ENCODE data around the gene PRR15. TPM values are rescaled to one million over a fixed set of nuclear protein-coding genes. Genes with fewer than 3 reads are reported as not detected.
A peak's percentile ranks its signal among the peaks of the same experiment; 100 is the strongest.

PRR15 gene
- total RNA-seq, 2 experiments from 2014 or later = not detected

GRCh38 chr7:29588900-29589696, 25.5 kb downstream of the PRR15 start:
- H3K36me3 Mint-ChIP-seq = no peaks in the 10 kb centered on the region
- peak; percentile 33 for DNase-seq
- H3K27me3 Mint-ChIP-seq = peaks cover 8% of the 10 kb centered on the region
- H3K4me3 Mint-ChIP-seq = peak overlapping the region; percentile 30
- peak overlapping the region; percentile 46 for H3K27ac Mint-ChIP-seq
- H3K4me1 Mint-ChIP-seq = peaks cover 10% of the 10 kb centered on the region
- no peaks in the 10 kb centered on the region for H3K9me3 Mint-ChIP-seq
- ATAC-seq (ENCODE audit: low read depth) = peak; percentile 54
- POLR2A ChIA-PET = no interaction called here

GRCh38 chr7:29592866-29593265, 29.2 kb downstream of the PRR15 start:
- no peak overlapping the region for H3K4me3 Mint-ChIP-seq
- no peak for ATAC-seq (ENCODE audit: low read depth)
- no peak for DNase-seq
- no peaks in the 10 kb centered on the region for H3K36me3 Mint-ChIP-seq
- no peaks in the 10 kb centered on the region for H3K9me3 Mint-ChIP-seq
- no peak overlapping the region for H3K27ac Mint-ChIP-seq
- POLR2A ChIA-PET = no interaction called here
- peaks cover 8% of the 10 kb centered on the region for H3K27me3 Mint-ChIP-seq
- H3K4me1 Mint-ChIP-seq = peaks cover 8% of the 10 kb centered on the region

GRCh38 chr7:29593459-29593858, 29.8 kb downstream of the PRR15 start:
- POLR2A ChIA-PET = no interaction called here
- DNase-seq = no peak
- Mint-ChIP-seq H3K4me1 (peaks cover 7% of the 10 kb centered on the region), H3K4me3 (no peak overlapping the region), H3K27ac (no peak overlapping the region), H3K36me3 (no peaks in the 10 kb centered on the region), H3K9me3 (no peaks in the 10 kb centered on the region), H3K27me3 (peaks cover 5% of the 10 kb centered on the region)
- ATAC-seq (ENCODE audit: low read depth) = no peak

- ATAC-seq (ENCODE audit: low read depth) (no peak), DNase-seq (no peak)
- Mint-ChIP-seq H3K9me3 (no peaks in the 10 kb centered on the region), H3K36me3 (no peaks in the 10 kb centered on the region), H3K27me3 (no peaks in the 10 kb centered on the region), H3K4me1 (no peaks in the 10 kb centered on the region), H3K4me3 (no peak overlapping the region), H3K27ac (no peak overlapping the region)
- POLR2A ChIA-PET = no interaction called here
Observed at GRCh38 chr7:29596593-29597178, 33.1 kb downstream of the PRR15 start.

GRCh38 chr7:29597266-29597665, 33.6 kb downstream of the PRR15 start:
- H3K4me3 Mint-ChIP-seq = no peak overlapping the region
- no peaks in the 10 kb centered on the region for H3K36me3 Mint-ChIP-seq
- POLR2A ChIA-PET = no interaction called here
- ATAC-seq (ENCODE audit: low read depth) (no peak), DNase-seq (no peak)
- H3K27ac Mint-ChIP-seq = no peak overlapping the region
- H3K27me3 Mint-ChIP-seq = no peaks in the 10 kb centered on the region
- H3K9me3 Mint-ChIP-seq = no peaks in the 10 kb centered on the region
- no peaks in the 10 kb centered on the region for H3K4me1 Mint-ChIP-seq

- H3K4me3 Mint-ChIP-seq = no peak overlapping the region
- no peaks in the 10 kb centered on the region for H3K9me3 Mint-ChIP-seq
- DNase-seq (no peak), ATAC-seq (ENCODE audit: low read depth) (no peak)
- POLR2A ChIA-PET = no interaction called here
- H3K27ac Mint-ChIP-seq = no peak overlapping the region
- no peaks in the 10 kb centered on the region for H3K36me3 Mint-ChIP-seq
- H3K4me1 Mint-ChIP-seq = no peaks in the 10 kb centered on the region
- H3K27me3 Mint-ChIP-seq = no peaks in the 10 kb centered on the region
Observed at GRCh38 chr7:29598137-29598536, 34.5 kb downstream of the PRR15 start.

GRCh38 chr7:29598613-29599012, 35.0 kb downstream of the PRR15 start:
- Mint-ChIP-seq H3K36me3 (no peaks in the 10 kb centered on the region), H3K4me1 (no peaks in the 10 kb centered on the region), H3K27ac (no peak overlapping the region), H3K9me3 (no peaks in the 10 kb centered on the region), H3K4me3 (no peak overlapping the region), H3K27me3 (no peaks in the 10 kb centered on the region)
- ATAC-seq (ENCODE audit: low read depth) (no peak), DNase-seq (no peak)
- POLR2A ChIA-PET = no interaction called here

GRCh38 chr7:29599026-29599425, 35.4 kb downstream of the PRR15 start:
- H3K9me3 Mint-ChIP-seq = no peaks in the 10 kb centered on the region
- no peaks in the 10 kb centered on the region for H3K4me1 Mint-ChIP-seq
- DNase-seq (no peak), ATAC-seq (ENCODE audit: low read depth) (no peak)
- H3K27me3 Mint-ChIP-seq = peaks cover under 1% of the 10 kb centered on the region
- H3K27ac Mint-ChIP-seq = no peak overlapping the region
- POLR2A ChIA-PET = no interaction called here
- no peak overlapping the region for H3K4me3 Mint-ChIP-seq
- H3K36me3 Mint-ChIP-seq = no peaks in the 10 kb centered on the region

- Mint-ChIP-seq H3K36me3 (no peaks in the 10 kb centered on the region), H3K4me1 (no peaks in the 10 kb centered on the region), H3K9me3 (peaks cover 3% of the 10 kb centered on the region), H3K27ac (no peak overlapping the region), H3K4me3 (no peak overlapping the region), H3K27me3 (peaks cover 4% of the 10 kb centered on the region)
- ATAC-seq (ENCODE audit: low read depth) (no peak), DNase-seq (no peak)
- POLR2A ChIA-PET = no interaction called here
Observed at GRCh38 chr7:29600661-29601060, 37.0 kb downstream of the PRR15 start.

GRCh38 chr7:29604052-29604451, 40.4 kb downstream of the PRR15 start:
- peaks cover 11% of the 10 kb centered on the region for H3K27me3 Mint-ChIP-seq
- H3K27ac Mint-ChIP-seq = no peak overlapping the region
- H3K4me1 Mint-ChIP-seq = no peaks in the 10 kb centered on the region
- peaks cover 3% of the 10 kb centered on the region for H3K9me3 Mint-ChIP-seq
- no peak overlapping the region for H3K4me3 Mint-ChIP-seq
- no peaks in the 10 kb centered on the region for H3K36me3 Mint-ChIP-seq
- DNase-seq (no peak), ATAC-seq (ENCODE audit: low read depth) (no peak)
- POLR2A ChIA-PET = no interaction called here

- Mint-ChIP-seq H3K36me3 (no peaks in the 10 kb centered on the region), H3K27ac (no peak overlapping the region), H3K4me3 (no peak overlapping the region), H3K4me1 (no peaks in the 10 kb centered on the region), H3K9me3 (peaks cover 3% of the 10 kb centered on the region), H3K27me3 (peaks cover 11% of the 10 kb centered on the region)
- ATAC-seq (ENCODE audit: low read depth) = no peak
- POLR2A ChIA-PET = no interaction called here
- DNase-seq = no peak
Observed at GRCh38 chr7:29604702-29605101, 41.1 kb downstream of the PRR15 start.

GRCh38 chr7:29605671-29606070, 42.0 kb downstream of the PRR15 start:
- Mint-ChIP-seq H3K9me3 (peaks cover 3% of the 10 kb centered on the region), H3K4me1 (no peaks in the 10 kb centered on the region), H3K27me3 (peaks cover 11% of the 10 kb centered on the region), H3K4me3 (no peak overlapping the region), H3K36me3 (no peaks in the 10 kb centered on the region), H3K27ac (no peak overlapping the region)
- POLR2A ChIA-PET = no interaction called here
- DNase-seq (no peak), ATAC-seq (ENCODE audit: low read depth) (no peak)

GRCh38 chr7:29606287-29606721, 42.7 kb downstream of the PRR15 start:
- POLR2A ChIA-PET = no interaction called here
- Mint-ChIP-seq H3K9me3 (peaks cover 3% of the 10 kb centered on the region), H3K4me3 (no peak overlapping the region), H3K27me3 (peaks cover 11% of the 10 kb centered on the region), H3K36me3 (no peaks in the 10 kb centered on the region), H3K4me1 (no peaks in the 10 kb centered on the region), H3K27ac (no peak overlapping the region)
- DNase-seq (no peak), ATAC-seq (ENCODE audit: low read depth) (no peak)

- Mint-ChIP-seq H3K27ac (no peak overlapping the region), H3K9me3 (peaks cover 3% of the 10 kb centered on the region), H3K4me3 (no peak overlapping the region), H3K36me3 (no peaks in the 10 kb centered on the region), H3K4me1 (no peaks in the 10 kb centered on the region), H3K27me3 (peaks cover 12% of the 10 kb centered on the region)
- POLR2A ChIA-PET = no interaction called here
- no peak for DNase-seq
- no peak for ATAC-seq (ENCODE audit: low read depth)
Observed at GRCh38 chr7:29606830-29607229, 43.2 kb downstream of the PRR15 start.
